ENCODE results near the gene AFF3. TPM values are rescaled to one million over a fixed set of nuclear protein-coding genes. Genes with fewer than 3 reads are reported as not detected.

AFF3 gene
- total and polyA plus RNA-seq, 3 donors from 2014 or later = 18.0 to 34.4 (median 27.1) TPM

- DNase-seq = no peak
- Histone ChIP-seq H3K36me3 (ENCODE audit: low read depth, missing control alignments) (no peaks in the 10 kb centered on the region), H3K27ac (no peak overlapping the region), H3K4me1 (no peaks in the 10 kb centered on the region), H3K9me3 (no peaks in the 10 kb centered on the region), H3K27me3 (no peaks in the 10 kb centered on the region), H3K4me3 (no peak overlapping the region)
- WGBS, 2 donors = 87 to 92% methylated on average over 4 of the region's 4 CpGs
- intact Hi-C loops (cut with DNase I; ENCODE audit: low total_unique reads) = no loop called here
- TF ChIP-seq POLR2A (IDR thresholded peaks at IDR 0.05) (no peak), CTCF (IDR thresholded peaks at IDR 0.05) (no peak)
These were observed 299.9 kb downstream of the AFF3 start for GRCh38 chr2:99842451-99842850.

- Histone ChIP-seq H3K4me1 (no peaks in the 10 kb centered on the region), H3K27ac (no peak overlapping the region), H3K4me3 (no peak overlapping the region), H3K27me3 (no peaks in the 10 kb centered on the region), H3K36me3 (ENCODE audit: low read depth, missing control alignments) (no peaks in the 10 kb centered on the region), H3K9me3 (no peaks in the 10 kb centered on the region)
- TF ChIP-seq POLR2A (IDR thresholded peaks at IDR 0.05) (no peak), CTCF (IDR thresholded peaks at IDR 0.05) (no peak)
- intact Hi-C loops (cut with DNase I; ENCODE audit: low total_unique reads) = no loop called here
- whole genome bisulfite sequencing, 2 donors = 76 to 78% methylated on average over 3 of the region's 3 CpGs
- no peak for DNase-seq
These were observed 300.6 kb downstream of the AFF3 start for GRCh38 chr2:99841749-99842148.

GRCh38 chr2:99840831-99841230 is 301.6 kb downstream of the AFF3 start:
- intact Hi-C loops (cut with DNase I; ENCODE audit: low total_unique reads) = no loop called here
- Histone ChIP-seq H3K27ac (no peak overlapping the region), H3K4me1 (no peaks in the 10 kb centered on the region), H3K36me3 (ENCODE audit: low read depth, missing control alignments) (no peaks in the 10 kb centered on the region), H3K27me3 (no peaks in the 10 kb centered on the region), H3K4me3 (no peak overlapping the region), H3K9me3 (no peaks in the 10 kb centered on the region)
- WGBS, 2 donors = 96 to 97% methylated on average over 3 of the region's 3 CpGs
- DNase-seq = no peak
- no peak for TF ChIP-seq CTCF (IDR thresholded peaks at IDR 0.05)

- intact Hi-C loops (cut with DNase I; ENCODE audit: low total_unique reads) = no loop called here
- no peaks in the 10 kb centered on the region for H3K36me3 ChIP-seq (ENCODE audit: low read depth, missing control alignments)
- H3K4me3 ChIP-seq = no peak overlapping the region
- H3K27me3 ChIP-seq = no peaks in the 10 kb centered on the region
- DNase-seq = no peak
- H3K4me1 ChIP-seq = peaks cover 5% of the 10 kb centered on the region
- H3K27ac ChIP-seq = no peak overlapping the region
- H3K9me3 ChIP-seq = no peaks in the 10 kb centered on the region
- TF ChIP-seq CTCF (IDR thresholded peaks at IDR 0.05) = no peak
- no peak for TF ChIP-seq POLR2A (IDR thresholded peaks at IDR 0.05)
- WGBS, 2 donors = 74 to 83% methylated on average over 6 of the region's 6 CpGs
These were observed 305.4 kb downstream of the AFF3 start for GRCh38 chr2:99836690-99837605.

- TF ChIP-seq CTCF (IDR thresholded peaks at IDR 0.05) (no peak), POLR2A (IDR thresholded peaks at IDR 0.05) (no peak)
- intact Hi-C loops (cut with DNase I; ENCODE audit: low total_unique reads) = no loop called here
- WGBS, 2 donors = 74% methylated on average over 6 of the region's 6 CpGs
- Histone ChIP-seq H3K4me3 (no peak overlapping the region), H3K27me3 (no peaks in the 10 kb centered on the region), H3K36me3 (ENCODE audit: low read depth, missing control alignments) (no peaks in the 10 kb centered on the region), H3K9me3 (no peaks in the 10 kb centered on the region), H3K27ac (no peak overlapping the region), H3K4me1 (peaks cover 5% of the 10 kb centered on the region)
- no peak for DNase-seq
These were observed 308.0 kb downstream of the AFF3 start for GRCh38 chr2:99834426-99834825.
